G401 (cell line): ENCODE results near the gene PCSK4. TPM values are rescaled to one million over a fixed set of nuclear protein-coding genes. Genes with fewer than 3 reads are reported as not detected.
"Not testable (repeated sequence)": the region's sequence is repeated elsewhere in the genome, so short reads cannot be mapped to it uniquely, and the experiment has no call there.

ENCODE experiments used
- DNase-seq: peaks from one replicate; pipeline ENCODE4 v3.0.0-alpha.2; 2015; ENCODE audit warnings: low spot score
- in situ Hi-C: cut with HindIII; loops from 2 replicates; pipeline ENCODE4 v1.10.0; 2016; ENCODE audit warnings: low sequenced_read_pairs, mixed read lengths
- total RNA-seq: library from RNA; depleted of rRNA; stranded (reverse); fragments of >200 nt; shearing (Covaris generic); gene quantifications from 2 replicates; pipeline ENCODE4 v1.2.3, GENCODE V29; 2014

PCSK4 gene
- total RNA-seq, 1 experiment from 2014 or later = 9.2 TPM

- in situ Hi-C loops = no loop called here
- peak; percentile 91 for DNase-seq
Measured at GRCh38 chr19:1449467-1450442, 40.4 kb downstream of the PCSK4 start, which contains the start of gene APC2. TSS of gene APC2 (plus strand) at chr19:1450121. CDS start at chr19:1453002, 2,881 bp downstream.

GRCh38 chr19:1447944-1448343 lies 42.2 kb downstream of the PCSK4 start:
- no peak for DNase-seq
- in situ Hi-C loops = no loop called here

GRCh38 chr19:1447504-1447903 lies 42.6 kb downstream of the PCSK4 start:
- in situ Hi-C loops = no loop called here
- DNase-seq = no peak

GRCh38 chr19:1446713-1447481 lies 43.3 kb downstream of the PCSK4 start:
- in situ Hi-C loops = no loop called here
- DNase-seq = peak; percentile 47

GRCh38 chr19:1445932-1446712 lies 44.0 kb downstream of the PCSK4 start:
- in situ Hi-C loops = no loop called here
- peak; percentile 77 for DNase-seq

- peak; percentile 74 for DNase-seq
Measured at GRCh38 chr19:1445185-1445931, 44.8 kb downstream of the PCSK4 start.

GRCh38 chr19:1441677-1442438 lies 48.3 kb downstream of the PCSK4 start:
- DNase-seq = no peak
- in situ Hi-C loops = no loop called here

More at GRCh38 chr19:1445185-1445931, 44.8 kb downstream of the PCSK4 start:
- in situ Hi-C loops = no loop called here

GRCh38 chr19:1441022-1441426 lies 49.1 kb downstream of the PCSK4 start:
- no peak for DNase-seq
- in situ Hi-C loops = no loop called here

GRCh38 chr19:1440418-1440801 lies 49.7 kb downstream of the PCSK4 start:
- in situ Hi-C loops = no loop called here
- DNase-seq = no peak

GRCh38 chr19:1439525-1440417 lies 50.4 kb downstream of the PCSK4 start:
- in situ Hi-C loops = not testable (repeated sequence)

GRCh38 chr19:1438933-1439354 lies 51.2 kb downstream of the PCSK4 start:
- DNase-seq = no peak
- in situ Hi-C loops = no loop called here

More at GRCh38 chr19:1439525-1440417, 50.4 kb downstream of the PCSK4 start:
- DNase-seq = not testable (repeated sequence)

- in situ Hi-C loops = no loop called here
Measured at GRCh38 chr19:1438035-1438932, 51.9 kb downstream of the PCSK4 start, which contains the start of gene RPS15. TSS of gene RPS15 (plus strand) at chr19:1438396. CDS start at chr19:1438426, 30 bp downstream.

GRCh38 chr19:1437609-1438008 lies 52.5 kb downstream of the PCSK4 start:
- in situ Hi-C loops = no loop called here
- DNase-seq = no peak

More at GRCh38 chr19:1438035-1438932, 51.9 kb downstream of the PCSK4 start, which contains the start of gene RPS15:
- DNase-seq = peak; percentile 92

GRCh38 chr19:1435378-1435989 lies 54.7 kb downstream of the PCSK4 start:
- in situ Hi-C loops = no loop called here
- DNase-seq = no peak

- DNase-seq = no peak
Measured at GRCh38 chr19:1434577-1435060, 55.5 kb downstream of the PCSK4 start.

More at GRCh38 chr19:1434577-1435060, 55.5 kb downstream of the PCSK4 start:
- in situ Hi-C loops = no loop called here
